UCSD-AML1 (cell line): ENCODE results near the gene SLC12A3.
"Not testable (repeated sequence)": the region's sequence is repeated elsewhere in the genome, so short reads cannot be mapped to it uniquely, and the experiment has no call there.

Experiments
- DNase-seq: peaks from one replicate; lab custom pipeline; 2025; ENCODE audit not compliant: unreplicated experiment; lab: John Stamatoyannopoulos, UW

Gene SLC12A3

GRCh38 chr16:56918467-56919012, 53.5 kb downstream of the SLC12A3 start:
- no peak for DNase-seq

DNA sequence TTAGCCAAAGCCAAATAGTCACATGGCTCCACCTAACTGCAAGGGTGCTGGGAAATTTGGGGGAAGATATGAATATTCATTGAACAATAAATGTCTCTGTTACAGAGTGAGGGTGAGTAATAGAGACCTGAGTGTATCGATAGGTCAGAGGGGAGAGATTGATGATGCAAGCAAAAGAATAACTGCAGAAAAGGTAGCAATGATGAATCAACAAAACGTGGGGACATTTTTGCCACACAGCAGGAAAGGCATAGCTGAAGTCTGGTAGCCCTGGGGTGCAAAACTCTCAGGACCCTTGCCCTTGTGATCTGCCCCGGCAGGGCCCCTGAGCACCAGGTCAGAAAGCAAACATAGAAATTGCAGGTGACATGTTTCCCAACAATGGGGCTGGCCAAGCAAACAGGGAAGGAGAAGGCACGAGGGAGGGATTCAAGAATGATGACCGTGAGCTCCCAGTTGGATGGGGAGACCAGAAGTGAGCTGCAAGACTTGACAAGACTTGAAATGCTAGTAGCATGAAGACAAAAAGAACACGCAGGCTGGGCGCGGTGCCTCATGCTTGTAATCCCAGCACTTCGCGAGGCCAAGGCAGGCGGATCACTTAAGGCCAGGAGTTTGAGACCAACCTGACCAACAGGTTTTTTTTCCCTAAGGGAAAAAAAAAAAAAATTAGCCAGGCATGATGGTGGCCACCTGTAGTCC, 54.2 kb downstream of the SLC12A3 start:
- no peak for DNase-seq

DNA sequence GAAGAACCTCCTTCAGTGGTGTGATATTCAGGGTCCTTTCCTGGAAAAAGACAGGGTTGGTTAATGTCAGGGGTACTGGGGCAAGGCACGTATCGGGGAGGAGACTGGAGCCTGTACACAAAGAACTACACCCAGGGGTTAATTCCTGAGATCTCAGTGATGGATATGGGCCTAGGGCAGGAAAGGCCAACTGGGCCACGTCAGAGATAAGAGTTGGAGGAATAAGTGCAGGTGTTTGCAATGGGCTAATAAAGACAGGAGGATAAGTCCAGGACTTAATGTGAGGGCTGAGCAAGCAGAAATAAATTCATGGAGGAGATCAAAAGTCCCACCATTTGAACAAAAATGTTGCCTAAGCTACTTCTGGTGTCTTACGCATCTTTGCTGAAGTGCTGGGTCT, 56.6 kb downstream of the SLC12A3 start:
- DNase-seq, result no peak

DNA sequence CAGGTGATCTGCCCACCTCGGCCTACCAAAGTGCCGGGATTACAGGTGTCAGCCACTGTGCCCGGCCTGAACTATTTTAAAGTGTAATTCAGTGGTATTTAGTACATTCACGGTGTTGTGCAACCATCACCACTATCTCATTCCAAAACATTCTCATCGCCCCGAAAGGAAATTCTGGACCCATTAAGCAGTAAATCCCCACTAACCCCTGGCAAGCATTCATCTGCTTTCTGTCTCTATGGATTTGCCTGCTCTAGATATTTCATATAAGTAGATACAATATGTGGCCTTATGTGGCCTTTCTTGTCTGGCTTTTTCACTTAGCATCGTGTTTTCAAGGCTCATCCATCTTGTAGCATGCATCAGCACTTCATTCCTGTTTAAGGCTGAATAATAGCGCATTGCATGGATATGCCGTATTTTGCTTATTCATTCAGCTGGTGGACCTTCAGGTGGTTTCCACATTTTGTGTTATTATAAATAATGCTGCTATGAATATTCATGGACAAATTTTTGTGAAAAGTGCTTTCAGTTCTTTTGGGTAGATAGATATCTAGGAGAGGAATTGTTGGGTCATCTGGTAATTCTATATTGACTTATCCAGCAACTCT, 58.6 kb downstream of the SLC12A3 start:
- no peak for DNase-seq

- DNase-seq, result no peak
Measured at GRCh38 chr16:56927471-56927870, 62.5 kb downstream of the SLC12A3 start.

GRCh38 chr16:56929639-56930038, 64.6 kb downstream of the SLC12A3 start:
- DNase-seq, result no peak

GRCh38 chr16:56930486-56931270, 65.7 kb downstream of the SLC12A3 start:
- no peak for DNase-seq

DNA sequence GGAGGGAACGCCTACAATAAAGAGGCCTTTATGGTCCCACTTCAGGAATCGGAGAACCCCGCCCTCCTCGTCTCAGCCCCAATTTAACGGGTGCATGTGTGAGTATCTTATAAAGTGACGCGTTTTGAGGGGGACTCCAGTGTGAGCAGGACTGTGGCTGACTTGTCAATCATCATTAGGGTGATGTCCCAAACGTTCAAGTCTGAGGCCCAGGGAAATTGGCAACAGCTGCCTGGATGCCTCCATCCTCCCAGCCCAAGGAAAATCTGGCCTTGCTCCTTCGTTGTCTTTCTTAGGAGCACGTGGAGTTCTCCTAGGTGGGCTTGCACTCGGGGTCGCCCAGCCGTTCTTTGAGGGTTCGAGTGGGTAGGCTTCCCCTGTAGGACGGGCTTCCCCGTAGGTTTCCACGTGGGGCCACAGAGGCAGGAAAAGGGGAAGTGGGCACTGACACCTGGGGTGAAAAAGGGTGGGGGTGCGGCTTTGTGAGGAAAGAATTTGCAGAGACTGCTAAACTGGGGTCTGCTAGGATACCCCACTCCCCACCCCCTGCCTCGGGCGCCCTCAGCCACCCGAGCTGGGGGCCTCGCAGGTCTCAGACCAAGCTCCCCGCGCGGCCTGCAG, 66.4 kb downstream of the SLC12A3 start:
- DNase-seq, result no peak

DNA sequence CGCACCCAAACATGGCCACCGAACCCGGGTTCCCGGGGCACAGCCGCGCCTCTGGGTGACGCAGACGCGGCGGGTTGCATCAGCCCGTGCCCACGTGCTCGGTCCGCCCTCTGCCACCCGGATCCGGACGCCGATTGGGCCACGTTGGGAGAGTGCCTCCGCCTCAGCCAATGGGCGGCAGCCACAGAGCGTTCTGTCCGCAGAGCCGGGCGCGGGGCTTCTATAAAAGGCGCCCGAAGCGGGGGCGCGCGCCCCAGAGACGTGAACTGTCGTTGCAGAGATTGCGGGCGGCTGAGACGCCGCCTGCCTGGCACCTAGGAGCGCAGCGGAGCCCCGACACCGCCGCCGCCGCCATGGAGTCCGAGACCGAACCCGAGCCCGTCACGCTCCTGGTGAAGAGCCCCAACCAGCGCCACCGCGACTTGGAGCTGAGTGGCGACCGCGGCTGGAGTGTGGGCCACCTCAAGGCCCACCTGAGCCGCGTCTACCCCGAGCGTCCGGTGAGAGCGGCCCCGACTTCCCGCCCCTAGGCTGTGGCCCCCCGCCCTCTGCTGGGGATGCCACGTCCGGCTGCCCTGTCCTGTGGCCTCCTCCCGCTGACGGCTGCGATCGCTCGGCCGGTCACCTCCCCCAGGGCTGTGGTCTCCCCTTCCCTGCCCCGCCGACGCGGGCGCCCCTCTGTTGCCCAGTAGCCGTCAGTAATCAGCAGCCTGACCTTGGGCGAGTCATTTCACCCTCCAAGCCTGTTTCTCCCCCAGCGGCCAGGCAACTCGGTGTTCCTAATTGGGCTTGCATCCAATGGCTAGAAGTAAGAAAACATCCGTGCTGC, 67.1 kb downstream of the SLC12A3 start, which contains the start of gene HERPUD1:
Gene HERPUD1 (plus strand): TSS at position 251 of the 829 bp plus-strand sequence. CDS start 103 bp downstream, at position 354.
- peak; percentile 98 for DNase-seq

DNA sequence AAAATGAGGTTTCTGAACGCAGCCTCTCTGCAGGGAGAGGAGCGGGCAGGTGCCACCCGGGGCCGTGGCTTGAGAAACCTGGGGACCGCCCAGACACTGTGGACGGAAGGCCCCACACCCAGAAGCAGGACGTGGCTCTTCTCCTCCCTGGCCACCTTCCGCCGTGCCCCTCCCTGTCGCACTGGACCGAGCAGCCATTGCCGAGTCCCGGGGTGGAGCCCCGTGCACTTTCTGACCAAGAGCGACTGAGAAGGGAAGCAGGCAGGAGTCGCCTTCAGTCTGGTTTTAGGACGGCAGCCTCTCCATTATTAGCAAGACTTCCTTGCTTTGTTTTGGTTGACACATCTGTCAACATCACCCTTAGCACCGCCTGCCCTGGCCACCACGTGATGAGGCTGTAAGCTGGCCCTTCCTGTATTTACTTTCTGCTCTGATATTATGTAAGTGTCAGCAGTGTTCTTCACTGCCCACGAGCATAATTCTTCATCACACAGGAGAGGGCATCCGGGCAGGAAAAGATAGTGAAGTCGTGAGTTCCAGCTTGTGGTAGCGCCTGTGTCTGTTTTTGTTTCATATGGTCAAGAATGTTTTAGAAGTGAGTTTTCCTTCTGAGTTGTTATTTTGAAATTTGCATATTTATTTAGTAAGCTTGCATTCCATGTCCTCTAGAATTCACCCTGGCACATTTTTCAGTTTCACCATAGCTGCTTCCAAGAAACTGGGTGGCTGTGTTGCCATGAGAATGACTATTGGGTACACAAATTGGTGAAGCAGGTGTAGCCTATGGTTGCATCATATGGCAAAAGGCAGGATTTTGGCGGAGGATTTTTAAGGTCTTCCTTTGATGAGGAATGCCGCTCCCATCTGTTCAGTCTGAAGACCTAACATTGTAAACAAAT, 68.0 kb downstream of the SLC12A3 start:
- peak; percentile 68 for DNase-seq

DNA sequence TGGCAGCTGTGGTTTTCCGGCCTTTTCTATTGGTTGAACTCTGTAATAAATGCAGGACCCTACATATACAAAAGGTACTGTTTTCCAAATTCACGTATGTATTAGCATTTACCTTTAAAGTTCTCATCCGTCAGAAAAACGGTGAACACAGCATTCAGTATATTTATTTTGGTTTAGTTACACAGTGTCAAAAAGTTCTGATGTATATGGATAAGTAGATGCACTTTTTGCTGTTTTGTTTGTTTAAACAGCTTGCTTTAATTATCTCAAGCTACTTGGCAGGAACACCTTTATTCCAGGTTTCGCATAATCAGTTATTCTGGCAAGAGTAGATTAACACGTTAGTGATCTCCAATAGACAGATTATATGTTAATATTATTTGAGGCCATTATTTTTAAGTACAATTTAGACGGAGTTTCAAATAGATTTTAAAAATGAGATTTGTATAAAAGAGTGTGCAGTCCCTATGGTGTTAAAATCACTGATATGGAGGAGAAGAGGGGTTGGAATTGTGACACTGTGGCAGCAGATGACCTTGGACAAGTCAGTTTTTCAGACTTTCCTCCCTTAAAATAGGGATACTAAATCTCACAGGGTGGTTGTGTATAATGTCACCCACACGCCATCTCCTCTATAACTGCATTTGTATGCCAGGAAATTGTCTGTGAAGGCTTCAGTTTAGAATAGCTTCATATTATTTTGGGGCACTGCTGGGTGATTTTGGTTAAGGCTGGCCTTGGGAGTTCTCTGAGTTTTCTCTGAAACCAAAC, 69.0 kb downstream of the SLC12A3 start:
- no peak for DNase-seq

GRCh38 chr16:56934599-56935145, 69.7 kb downstream of the SLC12A3 start:
- not testable (repeated sequence) for DNase-seq

- DNase-seq, result no peak
Measured at GRCh38 chr16:56935201-56935600, 70.2 kb downstream of the SLC12A3 start.

DNA sequence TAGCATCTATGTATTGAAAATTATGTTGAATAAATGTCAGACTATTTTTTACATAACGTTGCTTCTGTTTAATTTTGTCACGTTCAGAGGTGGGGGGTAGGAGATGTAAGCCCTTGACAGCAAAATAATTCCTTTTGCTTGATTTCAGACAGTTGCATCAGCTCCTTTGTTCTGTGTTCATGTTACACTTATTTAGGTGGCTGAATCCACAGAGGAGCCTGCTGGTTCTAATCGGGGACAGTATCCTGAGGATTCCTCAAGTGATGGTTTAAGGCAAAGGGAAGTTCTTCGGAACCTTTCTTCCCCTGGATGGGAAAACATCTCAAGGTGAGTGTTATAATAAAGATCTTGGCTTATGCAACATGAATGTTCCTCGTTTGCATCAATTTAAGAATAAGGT, 71.5 kb downstream of the SLC12A3 start:
- DNase-seq, result no peak

DNA sequence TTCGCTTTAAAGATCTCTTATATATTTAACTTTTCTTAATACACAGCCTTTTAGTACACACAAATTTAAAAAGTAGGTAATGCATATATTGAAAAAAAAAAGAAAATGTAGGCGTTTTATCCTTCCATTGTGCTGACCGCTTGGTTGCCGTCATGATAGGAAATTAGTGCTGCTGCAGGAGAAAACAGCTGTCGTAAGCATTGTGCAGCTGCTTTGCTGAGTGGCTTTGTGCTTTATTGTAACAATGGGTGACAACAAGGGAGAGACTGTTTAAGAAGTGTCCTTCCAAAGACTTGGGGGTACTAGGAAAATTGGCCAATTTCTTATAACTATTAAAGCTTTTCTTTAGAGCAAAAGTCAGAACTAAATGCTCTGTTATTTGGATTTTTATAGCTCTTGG, 71.9 kb downstream of the SLC12A3 start:
- no peak for DNase-seq

DNA sequence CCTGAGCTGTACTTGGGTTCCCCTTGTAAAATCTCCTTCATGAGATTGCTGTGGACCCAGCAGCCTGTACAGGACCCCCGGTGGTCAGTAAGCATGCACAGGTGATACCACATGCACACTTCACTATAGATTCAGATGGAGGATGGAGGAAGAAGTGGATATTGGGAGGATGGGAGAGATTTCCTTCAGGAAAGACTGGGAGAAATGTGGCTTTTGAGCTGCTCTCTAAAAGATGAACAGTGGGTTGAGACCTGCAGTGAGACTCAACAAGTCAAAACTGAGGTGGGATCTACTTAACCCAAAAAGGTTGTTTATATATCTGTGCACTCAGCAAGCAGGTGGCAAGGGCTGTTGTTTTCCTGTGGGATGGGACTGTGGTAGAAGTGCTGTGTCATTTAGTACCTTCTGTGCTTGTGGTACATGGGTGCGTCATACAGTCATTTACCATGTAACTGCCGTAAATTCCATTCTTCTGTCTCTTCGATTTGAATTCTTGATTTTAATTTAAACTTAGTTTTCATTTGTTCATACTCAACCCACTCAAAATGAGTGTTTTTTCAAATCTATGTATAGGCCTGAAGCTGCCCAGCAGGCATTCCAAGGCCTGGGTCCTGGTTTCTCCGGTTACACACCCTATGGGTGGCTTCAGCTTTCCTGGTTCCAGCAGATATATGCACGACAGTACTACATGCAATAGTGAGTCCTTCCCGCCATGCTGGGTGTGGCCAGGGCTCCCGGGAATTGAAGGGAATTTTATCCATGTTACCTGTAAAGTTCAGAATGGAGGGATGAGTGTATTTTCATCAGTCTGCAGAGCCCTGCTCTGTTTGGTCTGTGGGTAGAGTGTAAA, 73.9 kb downstream of the SLC12A3 start:
- no peak for DNase-seq

DNA sequence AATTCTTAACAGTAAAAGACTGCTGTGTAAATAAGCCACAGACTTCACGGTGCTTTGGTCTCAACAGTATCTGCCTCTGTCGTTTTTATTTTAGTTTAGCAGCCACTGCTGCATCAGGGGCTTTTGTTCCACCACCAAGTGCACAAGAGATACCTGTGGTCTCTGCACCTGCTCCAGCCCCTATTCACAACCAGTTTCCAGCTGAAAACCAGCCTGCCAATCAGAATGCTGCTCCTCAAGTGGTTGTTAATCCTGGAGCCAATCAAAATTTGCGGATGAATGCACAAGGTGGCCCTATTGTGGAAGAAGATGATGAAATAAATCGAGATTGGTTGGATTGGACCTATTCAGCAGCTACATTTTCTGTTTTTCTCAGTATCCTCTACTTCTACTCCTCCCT, 74.8 kb downstream of the SLC12A3 start:
- DNase-seq, result no peak
